ENCODE data around the gene PLCZ1. TPM values are rescaled to one million over a fixed set of nuclear protein-coding genes. Genes with fewer than 3 reads are reported as not detected.

The PLCZ1 gene
- total and polyA plus RNA-seq, 2 experiments from 2014 or later, result not detected

- peak overlapping the region; percentile 25; the same call in 1 of the 2 replicates for H2AFZ ChIP-seq
- H3K4me2 ChIP-seq, result no peak overlapping the region
- H3K27me3 Mint-ChIP-seq (ENCODE audit: insufficient read depth, low read depth, poor library complexity), result peaks cover 2% of the 10 kb centered on the region
- no peaks in the 10 kb centered on the region for H3K79me2 ChIP-seq (replicated peaks; ENCODE audit: insufficient read depth)
- H3K36me3 Mint-ChIP-seq (ENCODE audit: low read depth), result no peaks in the 10 kb centered on the region
- no peaks in the 10 kb centered on the region for H4K20me1 ChIP-seq (replicated peaks; ENCODE audit: insufficient read depth)
- H3K36me3 ChIP-seq (ENCODE audit: insufficient read depth), result no peaks in the 10 kb centered on the region
- H3K27ac ChIP-seq (ENCODE audit: low read depth), result no peak overlapping the region
- no peaks in the 10 kb centered on the region for H3K4me1 Mint-ChIP-seq
- H3K9me3 Mint-ChIP-seq, result no peaks in the 10 kb centered on the region
- no peak overlapping the region for H3K27ac Mint-ChIP-seq
- TF ChIP-seq ETS1 (IDR thresholded peaks at IDR 0.05), result no peak
- no peak for TF ChIP-seq STAT1 (IDR thresholded peaks at IDR 0.05; ENCODE audit: unreplicated experiment)
- TF ChIP-seq JUNB (IDR thresholded peaks at IDR 0.05; ENCODE audit: unreplicated experiment), result no peak
- TF ChIP-seq EZH2phosphoT487 (IDR thresholded peaks at IDR 0.05; ENCODE audit: unreplicated experiment), result no peak
- no peak for TF ChIP-seq NANOG (IDR thresholded peaks at IDR 0.05; ENCODE audit: borderline replicate concordance)
- H3K4me3 Mint-ChIP-seq, result no peak overlapping the region
- no peak for ATAC-seq
- H3K4me1 ChIP-seq (ENCODE audit: insufficient read depth), result no peaks in the 10 kb centered on the region
- no peaks in the 10 kb centered on the region for H3F3A ChIP-seq (replicated peaks; ENCODE audit: low read depth)
- H3K9me2 ChIP-seq (ENCODE audit: insufficient read depth), result no peaks in the 10 kb centered on the region
- no peak for DNase-seq (ENCODE audit: low spot score)
- no peaks in the 10 kb centered on the region for H3K27me3 ChIP-seq (ENCODE audit: insufficient read depth)
- no peak overlapping the region for H3K4me3 ChIP-seq
Observed at GRCh38 chr12:18646286-18646890, 91.4 kb downstream of the PLCZ1 start.

- Mint-ChIP-seq H3K27me3 (ENCODE audit: insufficient read depth, low read depth, poor library complexity) (peaks cover 2% of the 10 kb centered on the region), H3K27ac (no peak overlapping the region), H3K9me3 (no peaks in the 10 kb centered on the region), H3K4me3 (no peak overlapping the region), H3K36me3 (ENCODE audit: low read depth) (no peaks in the 10 kb centered on the region), H3K4me1 (no peaks in the 10 kb centered on the region)
- no peak for ATAC-seq
- Histone ChIP-seq H3K4me2 (no peak overlapping the region), H3K36me3 (ENCODE audit: insufficient read depth) (no peaks in the 10 kb centered on the region), H3K27ac (ENCODE audit: low read depth) (no peak overlapping the region), H3K4me3 (no peak overlapping the region), H3K9me2 (ENCODE audit: insufficient read depth) (no peaks in the 10 kb centered on the region), H3K4me1 (ENCODE audit: insufficient read depth) (no peaks in the 10 kb centered on the region), H3K79me2 (replicated peaks; ENCODE audit: insufficient read depth) (no peaks in the 10 kb centered on the region), H3F3A (replicated peaks; ENCODE audit: low read depth) (no peaks in the 10 kb centered on the region), H2AFZ (no peak overlapping the region), H4K20me1 (replicated peaks; ENCODE audit: insufficient read depth) (no peaks in the 10 kb centered on the region), H3K27me3 (ENCODE audit: insufficient read depth) (no peaks in the 10 kb centered on the region)
- no peak for TF ChIP-seq ETS1 (IDR thresholded peaks at IDR 0.05)
- TF ChIP-seq, protein P1, sequence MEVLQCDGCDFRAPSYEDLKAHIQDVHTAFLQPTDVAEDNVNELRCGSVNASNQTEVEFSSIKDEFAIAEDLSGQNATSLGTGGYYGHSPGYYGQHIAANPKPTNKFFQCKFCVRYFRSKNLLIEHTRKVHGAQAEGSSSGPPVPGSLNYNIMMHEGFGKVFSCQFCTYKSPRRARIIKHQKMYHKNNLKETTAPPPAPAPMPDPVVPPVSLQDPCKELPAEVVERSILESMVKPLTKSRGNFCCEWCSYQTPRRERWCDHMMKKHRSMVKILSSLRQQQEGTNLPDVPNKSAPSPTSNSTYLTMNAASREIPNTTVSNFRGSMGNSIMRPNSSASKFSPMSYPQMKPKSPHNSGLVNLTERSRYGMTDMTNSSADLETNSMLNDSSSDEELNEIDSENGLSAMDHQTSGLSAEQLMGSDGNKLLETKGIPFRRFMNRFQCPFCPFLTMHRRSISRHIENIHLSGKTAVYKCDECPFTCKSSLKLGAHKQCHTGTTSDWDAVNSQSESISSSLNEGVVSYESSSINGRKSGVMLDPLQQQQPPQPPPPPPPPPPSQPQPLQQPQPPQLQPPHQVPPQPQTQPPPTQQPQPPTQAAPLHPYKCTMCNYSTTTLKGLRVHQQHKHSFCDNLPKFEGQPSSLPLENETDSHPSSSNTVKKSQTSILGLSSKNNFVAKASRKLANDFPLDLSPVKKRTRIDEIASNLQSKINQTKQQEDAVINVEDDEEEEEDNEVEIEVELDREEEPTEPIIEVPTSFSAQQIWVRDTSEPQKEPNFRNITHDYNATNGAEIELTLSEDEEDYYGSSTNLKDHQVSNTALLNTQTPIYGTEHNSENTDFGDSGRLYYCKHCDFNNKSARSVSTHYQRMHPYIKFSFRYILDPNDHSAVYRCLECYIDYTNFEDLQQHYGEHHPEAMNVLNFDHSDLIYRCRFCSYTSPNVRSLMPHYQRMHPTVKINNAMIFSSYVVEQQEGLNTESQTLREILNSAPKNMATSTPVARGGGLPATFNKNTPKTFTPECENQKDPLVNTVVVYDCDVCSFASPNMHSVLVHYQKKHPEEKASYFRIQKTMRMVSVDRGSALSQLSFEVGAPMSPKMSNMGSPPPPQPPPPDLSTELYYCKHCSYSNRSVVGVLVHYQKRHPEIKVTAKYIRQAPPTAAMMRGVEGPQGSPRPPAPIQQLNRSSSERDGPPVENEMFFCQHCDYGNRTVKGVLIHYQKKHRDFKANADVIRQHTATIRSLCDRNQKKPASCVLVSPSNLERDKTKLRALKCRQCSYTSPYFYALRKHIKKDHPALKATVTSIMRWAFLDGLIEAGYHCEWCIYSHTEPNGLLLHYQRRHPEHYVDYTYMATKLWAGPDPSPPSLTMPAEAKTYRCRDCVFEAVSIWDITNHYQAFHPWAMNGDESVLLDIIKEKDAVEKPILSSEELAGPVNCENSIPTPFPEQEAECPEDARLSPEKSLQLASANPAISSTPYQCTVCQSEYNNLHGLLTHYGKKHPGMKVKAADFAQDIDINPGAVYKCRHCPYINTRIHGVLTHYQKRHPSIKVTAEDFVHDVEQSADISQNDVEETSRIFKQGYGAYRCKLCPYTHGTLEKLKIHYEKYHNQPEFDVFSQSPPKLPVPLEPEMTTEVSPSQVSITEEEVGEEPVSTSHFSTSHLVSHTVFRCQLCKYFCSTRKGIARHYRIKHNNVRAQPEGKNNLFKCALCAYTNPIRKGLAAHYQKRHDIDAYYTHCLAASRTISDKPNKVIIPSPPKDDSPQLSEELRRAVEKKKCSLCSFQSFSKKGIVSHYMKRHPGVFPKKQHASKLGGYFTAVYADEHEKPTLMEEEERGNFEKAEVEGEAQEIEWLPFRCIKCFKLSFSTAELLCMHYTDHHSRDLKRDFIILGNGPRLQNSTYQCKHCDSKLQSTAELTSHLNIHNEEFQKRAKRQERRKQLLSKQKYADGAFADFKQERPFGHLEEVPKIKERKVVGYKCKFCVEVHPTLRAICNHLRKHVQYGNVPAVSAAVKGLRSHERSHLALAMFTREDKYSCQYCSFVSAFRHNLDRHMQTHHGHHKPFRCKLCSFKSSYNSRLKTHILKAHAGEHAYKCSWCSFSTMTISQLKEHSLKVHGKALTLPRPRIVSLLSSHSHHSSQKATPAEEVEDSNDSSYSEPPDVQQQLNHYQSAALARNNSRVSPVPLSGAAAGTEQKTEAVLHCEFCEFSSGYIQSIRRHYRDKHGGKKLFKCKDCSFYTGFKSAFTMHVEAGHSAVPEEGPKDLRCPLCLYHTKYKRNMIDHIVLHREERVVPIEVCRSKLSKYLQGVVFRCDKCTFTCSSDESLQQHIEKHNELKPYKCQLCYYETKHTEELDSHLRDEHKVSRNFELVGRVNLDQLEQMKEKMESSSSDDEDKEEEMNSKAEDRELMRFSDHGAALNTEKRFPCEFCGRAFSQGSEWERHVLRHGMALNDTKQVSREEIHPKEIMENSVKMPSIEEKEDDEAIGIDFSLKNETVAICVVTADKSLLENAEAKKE (CRISPR knock-in tag; IDR thresholded peaks at IDR 0.05), result no peak
- no peak for TF ChIP-seq JUNB (IDR thresholded peaks at IDR 0.05; ENCODE audit: unreplicated experiment)
- TF ChIP-seq EZH2phosphoT487 (IDR thresholded peaks at IDR 0.05; ENCODE audit: unreplicated experiment), result no peak
- no peak for TF ChIP-seq NANOG (IDR thresholded peaks at IDR 0.05; ENCODE audit: borderline replicate concordance)
- TF ChIP-seq ZNF331 (CRISPR knock-in tag; IDR thresholded peaks at IDR 0.05; ENCODE audit: low read depth), result no peak
- TF ChIP-seq STAT1 (IDR thresholded peaks at IDR 0.05; ENCODE audit: unreplicated experiment), result no peak
- TF ChIP-seq, protein P2, sequence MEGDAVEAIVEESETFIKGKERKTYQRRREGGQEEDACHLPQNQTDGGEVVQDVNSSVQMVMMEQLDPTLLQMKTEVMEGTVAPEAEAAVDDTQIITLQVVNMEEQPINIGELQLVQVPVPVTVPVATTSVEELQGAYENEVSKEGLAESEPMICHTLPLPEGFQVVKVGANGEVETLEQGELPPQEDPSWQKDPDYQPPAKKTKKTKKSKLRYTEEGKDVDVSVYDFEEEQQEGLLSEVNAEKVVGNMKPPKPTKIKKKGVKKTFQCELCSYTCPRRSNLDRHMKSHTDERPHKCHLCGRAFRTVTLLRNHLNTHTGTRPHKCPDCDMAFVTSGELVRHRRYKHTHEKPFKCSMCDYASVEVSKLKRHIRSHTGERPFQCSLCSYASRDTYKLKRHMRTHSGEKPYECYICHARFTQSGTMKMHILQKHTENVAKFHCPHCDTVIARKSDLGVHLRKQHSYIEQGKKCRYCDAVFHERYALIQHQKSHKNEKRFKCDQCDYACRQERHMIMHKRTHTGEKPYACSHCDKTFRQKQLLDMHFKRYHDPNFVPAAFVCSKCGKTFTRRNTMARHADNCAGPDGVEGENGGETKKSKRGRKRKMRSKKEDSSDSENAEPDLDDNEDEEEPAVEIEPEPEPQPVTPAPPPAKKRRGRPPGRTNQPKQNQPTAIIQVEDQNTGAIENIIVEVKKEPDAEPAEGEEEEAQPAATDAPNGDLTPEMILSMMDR (conservative IDR thresholded peaks at IDR 0.05; ENCODE audit: low read depth in 2 of 2), result no peak
- no peak for TF ChIP-seq ZNF114 (CRISPR knock-in tag; IDR thresholded peaks at IDR 0.05)
- no peak for DNase-seq (ENCODE audit: low spot score)
Observed at GRCh38 chr12:18644564-18644963, 93.2 kb downstream of the PLCZ1 start.

Measured in GM23338 (cell line).